GM23248 (cell line): ENCODE data around the gene WNT3A.

ENCODE experiments used
- EZH2 ChIP-seq: fragments of 200-600 bp; sonication (generic); IDR thresholded peaks from 2 replicates; pipeline ENCODE4 v1.6.1; 2018; ENCODE audit warnings: antibody characterized with exemption, mild to moderate bottlenecking; ENCODE audit not compliant: insufficient read depth, poor library complexity, severe bottlenecking
- EZH2phosphoT487 ChIP-seq: fragments of 200-600 bp; sonication (generic); IDR thresholded peaks from 2 replicates; pipeline ENCODE4 v1.6.1; 2018; ENCODE audit warnings: antibody characterized with exemption, moderate library complexity, mild to moderate bottlenecking, low read depth; ENCODE audit not compliant: insufficient read depth

- TF ChIP-seq EZH2phosphoT487 (no peak), EZH2 (no peak)
Measured at GRCh38 chr1:227958617-227959324, 48.0 kb upstream of the WNT3A start.
